K562 (cell line): ENCODE data around the gene UBE2D3. TPM values are rescaled to one million over a fixed set of nuclear protein-coding genes. Genes with fewer than 3 reads are reported as not detected.

Source experiments
- ARID3B ChIP-seq: fragments of 250-450 bp; sonication (Bioruptor Pico); IDR thresholded peaks from 2 replicates; pipeline ENCODE4 v1.4.0; 2020; ENCODE audit warnings: borderline replicate concordance
- ARNT ChIP-seq, 2 experiments: fragments of 450-650 bp; IDR thresholded peaks; 2 replicates each; pipeline ENCODE4 v1.6.1; 2016; ENCODE audit warnings: mild to moderate bottlenecking in 1 of 2
- CBFA2T3 ChIP-seq: fragments of 450-650 bp; IDR thresholded peaks from 2 replicates; pipeline ENCODE4 v1.6.1; 2017
- CEBPB ChIP-seq: fragments of 450-650 bp; IDR thresholded peaks from 2 replicates; pipeline ENCODE4 v1.6.1; 2016; ENCODE audit warnings: missing genetic modification characterization, missing compliant biosample characterization
- E2F5 ChIP-seq: sonication (generic); formaldehyde crosslinking; IDR thresholded peaks from 2 replicates; pipeline ENCODE4 v1.8.0; 2022; ENCODE audit warnings: mild to moderate bottlenecking, missing genetic modification reagents
- ELF2 ChIP-seq: fragments of 250-450 bp; sonication (Bioruptor Pico); IDR thresholded peaks from 2 replicates; pipeline ENCODE4 v1.5.0; 2021; ENCODE audit warnings: mild to moderate bottlenecking
- MCM5 ChIP-seq: fragments of 450-650 bp; IDR thresholded peaks from 2 replicates; pipeline ENCODE4 v1.6.1; 2016; ENCODE audit warnings: low read depth
- NONO ChIP-seq, 2 experiments: fragments of 200-400 bp in 1 of 2; fragments of 450-650 bp in 1 of 2; formaldehyde crosslinking in 1 of 2; IDR thresholded peaks; 2 replicates each; pipeline ENCODE4 v1.6.1; 2017; ENCODE audit warnings: low read depth in 2 of 2, mild to moderate bottlenecking in 2 of 2, moderate library complexity in 2 of 2, low read length in 1 of 2
- NR4A1 ChIP-seq, 2 experiments: fragments of 250-450 bp in 1 of 2; fragments of 450-650 bp in 1 of 2; sonication (Bioruptor Pico) in 1 of 2; IDR thresholded peaks; 2 replicates each; pipeline versions ENCODE4 v1.4.0 to v1.6.1; 2016 to 2020; ENCODE audit warnings: mild to moderate bottlenecking in 2 of 2, missing compliant biosample characterization in 1 of 2, missing genetic modification characterization in 1 of 2, moderate library complexity in 1 of 2
- ZNF407 ChIP-seq: fragments of 450-650 bp; IDR thresholded peaks from 2 replicates; pipeline ENCODE4 v1.6.1; 2016; ENCODE audit warnings: low read depth
- ZNF592 ChIP-seq: fragments of 450-650 bp; IDR thresholded peaks from 2 replicates; pipeline ENCODE4 v1.6.1; 2017; ENCODE audit warnings: antibody characterized with exemption, mild to moderate bottlenecking
- polyA plus RNA-seq, 8 experiments: library from polyadenylated mRNA; depleted of rRNA in 4 of 8; stranded (reverse) in 5 of 8; unstranded in 3 of 8; fragments of >200 nt; fragmentation: Nextera tagmentation in 2 of 8; fragmentation: Illumina TruSeq in 1 of 8; extraction: Ambion mirVana in 2 of 8; extraction: Trizol in 1 of 8; gene quantifications; 2 replicates each; pipeline versions ENCODE4 v1.2.1 to v1.2.3, GENCODE V29; 2011 to 2014; ENCODE audit warnings: inconsistent platforms in 1 of 8, missing spikeins in 1 of 8
- total RNA-seq, 7 experiments: library from RNA; depleted of rRNA in 6 of 7; stranded (reverse); fragments of >200 nt in 6 of 7; fragmentation: Illumina TruSeq in 2 of 7; extraction: Trizol in 2 of 7; gene quantifications; 2 replicates each; pipeline versions ENCODE4 v1.2.1 to v1.2.3, GENCODE V29; 2011 to 2021; ENCODE audit warnings: low replicate concordance in 1 of 7

The UBE2D3 gene
- total and polyA plus RNA-seq, 9 of the 15 experiments (the other 6 are each of a cell fraction or from before 2014, with no cell fraction given): 191 to 618 (median 292) TPM

GRCh38 chr4:102760645-102761295 is 66.6 kb downstream of the UBE2D3 start, which contains the start of gene MANBA (continued):
- no peak for TF ChIP-seq E2F5 (CRISPR knock-in tag)
- no peak for TF ChIP-seq ARNT (IDR thresholded peaks at IDR 0.05)
- no peak for TF ChIP-seq CBFA2T3
- TF ChIP-seq CEBPB: no peak
- no peak for TF ChIP-seq ELF2
- TF ChIP-seq MCM5: no peak
- no peak for TF ChIP-seq ZNF592
- TF ChIP-seq NR4A1 (CRISPR knock-in tag; IDR thresholded peaks at IDR 0.05): no peak
- TF ChIP-seq NR4A1 (tag; IDR thresholded peaks at IDR 0.05): no peak
- TF ChIP-seq ZNF407: no peak
- TF ChIP-seq NONO (IDR thresholded peaks at IDR 0.05; ENCODE audit: low read depth in 2 of 2, low read length in 1 of 2): 0 out of 4 replicates have a peak, but pooled peaks of 1 of the 2 experiments have one; percentile 63
- TF ChIP-seq ARID3B (CRISPR knock-in tag): no peak
